SK-N-MC (cell line): Measurements from ENCODE around the gene AHSA1.

ENCODE experiments used
- EZH2 ChIP-seq: fragments of 200-600 bp; sonication (generic); IDR thresholded peaks from one replicate; pipeline ENCODE4 v1.6.1; 2017; ENCODE audit warnings: antibody characterized with exemption
- FOXP2 ChIP-seq: optimal IDR thresholded peaks from 2 replicates; pipeline ENCODE3; 2011; ENCODE audit warnings: mild to moderate bottlenecking, moderate library complexity; ENCODE audit not compliant: insufficient read depth; ENCODE audit errors: extremely low read length, control extremely low read depth
- POLR2AphosphoS5 ChIP-seq: IDR thresholded peaks from 2 replicates; pipeline ENCODE4 v1.6.1; 2012; ENCODE audit warnings: mild to moderate bottlenecking, low read depth, low read length, borderline replicate concordance

DNA sequence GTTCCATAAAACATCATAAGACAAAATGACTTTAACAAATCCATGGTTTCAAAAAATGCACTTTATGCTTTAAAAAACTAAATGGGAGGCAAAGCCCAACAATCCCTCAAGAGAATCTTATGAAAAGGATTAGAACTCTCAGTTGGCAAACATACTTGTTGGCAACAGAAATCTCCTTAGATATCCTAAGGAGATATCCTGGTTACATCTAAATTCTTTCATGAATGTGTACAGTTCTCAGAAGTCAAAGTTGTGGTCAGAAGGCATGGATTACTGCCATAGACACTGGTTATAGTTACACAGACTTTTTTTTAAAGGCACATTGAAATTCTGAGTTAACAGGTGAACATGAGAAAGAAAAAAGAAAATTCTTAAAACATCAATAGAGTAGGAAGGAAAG lies 58.2 kb downstream of the AHSA1 start:
- TF ChIP-seq POLR2AphosphoS5 = no peak
- TF ChIP-seq EZH2 = no peak
- no peak for TF ChIP-seq FOXP2
